ENCODE data around the gene SLAMF7. TPM values are rescaled to one million over a fixed set of nuclear protein-coding genes. Genes with fewer than 3 reads are reported as not detected.

SLAMF7 gene
- total and polyA plus RNA-seq, 2 donors (not counting 1 experiment from before 2014, with no cell fraction given): 13.1 to 52.6 TPM

GRCh38 chr1:160794376-160794775 lies 55.3 kb downstream of the SLAMF7 start:
- Histone ChIP-seq H3K4me2 (replicated peaks; ENCODE audit: low read depth, low read length, poor library complexity, severe bottlenecking) (no peak overlapping the region), H3K9ac (ENCODE audit: low read length) (no peak overlapping the region), H3K4me3 (ENCODE audit: control extremely low read depth in 1 of 5, extremely low read depth in 1 of 5, insufficient read depth in 1 of 5, low read depth in 2 of 5, low read length in 4 of 5) (no peak overlapping the region), H3K79me2 (ENCODE audit: control insufficient read depth, insufficient read depth, low read length) (peaks cover 69% of the 10 kb centered on the region), H3K27me3 (replicated peaks in 1 of 4; ENCODE audit: control extremely low read depth in 1 of 4, control insufficient read depth in 3 of 4, insufficient read depth in 4 of 4, low read length in 3 of 4) (no peaks in the 10 kb centered on the region), H4K20me1 (ENCODE audit: control insufficient read depth, insufficient read depth, low read length, poor library complexity, severe bottlenecking) (no peaks in the 10 kb centered on the region), H3K27ac (ENCODE audit: low read length in 2 of 2) (peak overlapping the region; percentile 95 to 98), H3K4me1 (ENCODE audit: control insufficient read depth in 2 of 2, insufficient read depth in 2 of 2, low read length in 2 of 2) (peaks cover 62 to 70% of the 10 kb centered on the region in 2 donors), H2AFZ (ENCODE audit: insufficient read depth, low read depth, low read length, poor library complexity, severe bottlenecking) (no peak overlapping the region), H3K36me3 (replicated peaks in 1 of 2; ENCODE audit: control extremely low read depth in 1 of 2, control insufficient read depth in 1 of 2, extremely low read depth in 1 of 2, insufficient read depth in 2 of 2, low read length in 1 of 2) (peaks cover 0 to 8% of the 10 kb centered on the region in 2 experiments), H3K9me3 (ENCODE audit: control extremely low read depth in 1 of 3, control insufficient read depth in 2 of 3, insufficient read depth in 1 of 3, low read length in 2 of 3) (peaks cover 0 to 5% (median 0%) of the 10 kb centered on the region in 3 donors)
- 67% methylated on average over 3 of the region's 3 CpGs for WGBS (ENCODE audit: insufficient coverage)
- POLR2A ChIA-PET: interaction anchor here (1.3 kb wide), 1 partner anchor 35 kb away, joined by 3 read pairs; no protein-coding TSS in a partner anchor
- ATAC-seq (ENCODE audit: low read depth): no peak
- CTCF ChIA-PET: interaction anchor here (0.9 to 9.8 kb wide), 5 partner anchors 17 to 113 kb away, joined by 3 to 150 read pairs (median 50); no protein-coding TSS in a partner anchor
- intact Hi-C loops (cut with micrococcal nuclease): loop anchor here (10.0 kb wide), 1 partner anchor 450 kb away; the partner anchor contains the start of genes COPA and NCSTN
- H3K4me3 Mint-ChIP-seq: no peak overlapping the region
- no peaks in the 10 kb centered on the region for H3K9me3 Mint-ChIP-seq (ENCODE audit: insufficient read depth)
- no peaks in the 10 kb centered on the region for H3K27me3 Mint-ChIP-seq
- peak overlapping the region; percentile 72 for H3K27ac Mint-ChIP-seq
- peaks cover 69% of the 10 kb centered on the region for H3K4me1 Mint-ChIP-seq
- TF ChIP-seq, protein P1, sequence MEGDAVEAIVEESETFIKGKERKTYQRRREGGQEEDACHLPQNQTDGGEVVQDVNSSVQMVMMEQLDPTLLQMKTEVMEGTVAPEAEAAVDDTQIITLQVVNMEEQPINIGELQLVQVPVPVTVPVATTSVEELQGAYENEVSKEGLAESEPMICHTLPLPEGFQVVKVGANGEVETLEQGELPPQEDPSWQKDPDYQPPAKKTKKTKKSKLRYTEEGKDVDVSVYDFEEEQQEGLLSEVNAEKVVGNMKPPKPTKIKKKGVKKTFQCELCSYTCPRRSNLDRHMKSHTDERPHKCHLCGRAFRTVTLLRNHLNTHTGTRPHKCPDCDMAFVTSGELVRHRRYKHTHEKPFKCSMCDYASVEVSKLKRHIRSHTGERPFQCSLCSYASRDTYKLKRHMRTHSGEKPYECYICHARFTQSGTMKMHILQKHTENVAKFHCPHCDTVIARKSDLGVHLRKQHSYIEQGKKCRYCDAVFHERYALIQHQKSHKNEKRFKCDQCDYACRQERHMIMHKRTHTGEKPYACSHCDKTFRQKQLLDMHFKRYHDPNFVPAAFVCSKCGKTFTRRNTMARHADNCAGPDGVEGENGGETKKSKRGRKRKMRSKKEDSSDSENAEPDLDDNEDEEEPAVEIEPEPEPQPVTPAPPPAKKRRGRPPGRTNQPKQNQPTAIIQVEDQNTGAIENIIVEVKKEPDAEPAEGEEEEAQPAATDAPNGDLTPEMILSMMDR (IDR thresholded peaks at IDR 0.05): no peak
- no peak for TF ChIP-seq EZH2 (IDR thresholded peaks at IDR 0.05; ENCODE audit: borderline replicate concordance, insufficient read depth, low read depth, low read length, poor library complexity, severe bottlenecking)
- DNase-seq: no peak

DNA sequence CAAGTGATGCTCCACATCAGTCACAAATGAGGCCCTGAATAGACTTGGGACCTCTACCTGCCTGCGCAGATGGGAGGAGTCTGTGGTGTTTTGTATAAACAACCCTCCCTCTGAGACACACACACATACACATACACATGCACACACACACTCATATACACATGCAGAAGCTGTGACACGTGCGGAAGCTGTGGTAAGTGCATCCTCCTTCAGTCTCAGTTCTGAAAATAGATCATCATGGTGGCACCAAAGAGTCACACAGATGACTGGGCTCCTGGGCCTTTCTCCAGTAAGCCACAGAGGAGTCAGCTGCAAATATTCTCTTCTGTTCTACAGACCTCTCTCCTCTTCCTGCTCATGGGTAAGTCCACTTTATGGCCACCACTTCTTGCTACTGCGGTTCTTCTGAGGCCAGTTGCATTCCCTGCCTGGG lies 56.9 kb downstream of the SLAMF7 start, which contains the start of gene LY9:
LY9 (plus strand) TSS at position 224 of the 433 bp plus-strand sequence; CDS start at position 238, 14 bp downstream.
- no peak within 1 kb of the TSS for H2AFZ ChIP-seq (ENCODE audit: insufficient read depth, low read depth, low read length, poor library complexity, severe bottlenecking)

More for the DNA sequence above, 56.9 kb downstream of the SLAMF7 start, which contains the start of gene LY9:
- no peak for TF ChIP-seq EZH2 (IDR thresholded peaks at IDR 0.05; ENCODE audit: borderline replicate concordance, insufficient read depth, low read depth, low read length, poor library complexity, severe bottlenecking)
- TF ChIP-seq, protein P1 (IDR thresholded peaks at IDR 0.05): no peak
- Mint-ChIP-seq H3K27me3 (no peaks in the 10 kb centered on the region), H3K4me3 (peak within 1 kb of the TSS; percentile 99), H3K27ac (peak within 1 kb of the TSS; percentile 98), H3K9me3 (ENCODE audit: insufficient read depth) (no peaks in the 10 kb centered on the region), H3K4me1 (peaks cover 68% of the 10 kb centered on the region)
- Histone ChIP-seq H3K4me1 (ENCODE audit: control insufficient read depth in 2 of 2, insufficient read depth in 2 of 2, low read length in 2 of 2) (peaks cover 62 to 68% of the 10 kb centered on the region in 2 donors), H3K9me3 (ENCODE audit: control extremely low read depth in 1 of 3, control insufficient read depth in 2 of 3, insufficient read depth in 1 of 3, low read length in 2 of 3) (peaks cover 0 to 3% (median 0%) of the 10 kb centered on the region in 3 donors), H3K27me3 (replicated peaks in 1 of 4; ENCODE audit: control extremely low read depth in 1 of 4, control insufficient read depth in 3 of 4, insufficient read depth in 4 of 4, low read length in 3 of 4) (no peaks in the 10 kb centered on the region), H3K4me3 (ENCODE audit: control extremely low read depth in 1 of 5, extremely low read depth in 1 of 5, insufficient read depth in 1 of 5, low read depth in 2 of 5, low read length in 4 of 5) (peak within 1 kb of the TSS; percentile 41 to 87 (median 63)), H3K4me2 (replicated peaks; ENCODE audit: low read depth, low read length, poor library complexity, severe bottlenecking) (peak within 1 kb of the TSS; percentile 87), H3K79me2 (ENCODE audit: control insufficient read depth, insufficient read depth, low read length) (peaks cover 85% of the 10 kb centered on the region), H3K27ac (ENCODE audit: low read length in 2 of 2) (peak within 1 kb of the TSS; percentile 95 to 98), H3K36me3 (replicated peaks in 1 of 2; ENCODE audit: control extremely low read depth in 1 of 2, control insufficient read depth in 1 of 2, extremely low read depth in 1 of 2, insufficient read depth in 2 of 2, low read length in 1 of 2) (peaks cover 0 to 16% of the 10 kb centered on the region in 2 experiments), H4K20me1 (ENCODE audit: control insufficient read depth, insufficient read depth, low read length, poor library complexity, severe bottlenecking) (no peaks in the 10 kb centered on the region), H3K9ac (ENCODE audit: low read length) (peak within 1 kb of the TSS; percentile 80)
- ATAC-seq (ENCODE audit: low read depth) (peak; percentile 93), DNase-seq (peak; percentile 96)
- intact Hi-C loops (cut with micrococcal nuclease): loop anchor here (1.0 to 10.0 kb wide), 5 partner anchors 14 to 451 kb away; partner anchors contain the start of genes COPA and NCSTN
- WGBS (ENCODE audit: insufficient coverage): 0% methylated on average over 2 of the region's 4 CpGs
- CTCF ChIA-PET: interaction anchor here (0.6 to 9.8 kb wide), 11 partner anchors 19 to 194 kb away, joined by 3 to 150 read pairs (median 7); no protein-coding TSS in a partner anchor
- POLR2A ChIA-PET: interaction anchor here (0.7 to 2.3 kb wide), 7 partner anchors 10 to 339 kb away, joined by 3 to 13 read pairs (median 4); partner anchors contain the start of gene SLAMF1

Data from B cell (primary cell).